H1 (cell line): ENCODE data around the gene MVP. TPM values are rescaled to one million over a fixed set of nuclear protein-coding genes. Genes with fewer than 3 reads are reported as not detected.

Experiments used
- CTCF ChIA-PET: fragments of 300-600 bp; sonication (Branson Sonifier 250); formaldehyde crosslinking; loops from one replicate; lab custom pipeline; 2021; ENCODE audit not compliant: partially characterized antibody; lab: Charles Lee
- POLR2A ChIA-PET: fragments of 300-600 bp; sonication (Branson Sonifier 250); formaldehyde crosslinking; loops from one replicate; lab custom pipeline; 2021; ENCODE audit warnings: inconsistent platforms; ENCODE audit not compliant: partially characterized antibody; lab: Charles Lee
- DNase-seq, 2 experiments: peaks; one replicate each; pipeline versions ENCODE4 v3.0.0 to v3.0.0-alpha.2; 2010 to 2022; ENCODE audit warnings: low spot score in 2 of 2, low read depth in 1 of 2, mixed read lengths in 1 of 2
- FAIRE-seq: peaks from 2 replicates; lab custom pipeline; 2011; peaks lifted over from hg19 to GRCh38; lab: Jason Lieb, UNC
- H2AFZ ChIP-seq: 2 replicates; pipeline ENCODE4 v1.8.1; 2012; ENCODE audit warnings: low read length, inconsistent platforms
- H2AK5ac ChIP-seq: 2 replicates; pipeline ENCODE4 v1.6.1; 2013; ENCODE audit warnings: low read depth, low read length
- H2BK120ac ChIP-seq: replicated peaks from 2 replicates; pipeline ENCODE3; 2013; ENCODE audit warnings: low read depth, low read length, inconsistent platforms
- H2BK12ac ChIP-seq: 2 replicates; pipeline ENCODE4 v1.6.1; 2013; ENCODE audit warnings: low read depth, low read length
- H2BK15ac ChIP-seq: 2 replicates; pipeline ENCODE4 v1.6.1; 2013; ENCODE audit warnings: low read length
- H2BK20ac ChIP-seq: 2 replicates; pipeline ENCODE4 v1.6.1; 2013; ENCODE audit warnings: low read length
- H2BK5ac ChIP-seq: 2 replicates; pipeline ENCODE4 v1.6.1; 2013; ENCODE audit warnings: low read depth, low read length
- H3K14ac ChIP-seq: 2 replicates; pipeline ENCODE4 v1.6.1; 2013; ENCODE audit warnings: inconsistent platforms; ENCODE audit not compliant: insufficient read length
- H3K18ac ChIP-seq: 2 replicates; pipeline ENCODE4 v1.6.1; 2013; ENCODE audit warnings: low read length; ENCODE audit errors: extremely low read depth
- H3K23ac ChIP-seq: 2 replicates; pipeline ENCODE4 v1.6.1; 2013; ENCODE audit warnings: inconsistent platforms; ENCODE audit not compliant: insufficient read length
- H3K23me2 ChIP-seq: 2 replicates; pipeline ENCODE4 v1.6.1; 2013; ENCODE audit warnings: low read depth, low read length
- H3K27ac ChIP-seq: 2 replicates; pipeline ENCODE4 v1.6.1; 2011; ENCODE audit warnings: low read depth, low read length, inconsistent platforms
- H3K27me3 ChIP-seq, 4 experiments: replicated peaks in 1 of 4; 1 replicate in 1 of 4; 2 replicates in 3 of 4; pipeline versions ENCODE4 v1.6.1 to v1.8.1; 2011 to 2013; ENCODE audit warnings: low read length in 3 of 4, mild to moderate bottlenecking in 3 of 4, inconsistent platforms in 2 of 4, mixed read lengths in 2 of 4, moderate library complexity in 1 of 4; ENCODE audit not compliant: control insufficient read depth in 3 of 4, insufficient read depth in 3 of 4; ENCODE audit errors: extremely low read depth in 1 of 4
- H3K36me3 ChIP-seq, 4 experiments: 2 replicates each; pipeline versions ENCODE4 v1.6.1 to v1.8.1; 2011 to 2013; ENCODE audit warnings: mild to moderate bottlenecking in 4 of 4, low read length in 3 of 4, moderate library complexity in 2 of 4, control low read depth in 1 of 4, inconsistent platforms in 1 of 4; ENCODE audit not compliant: insufficient read depth in 4 of 4, control insufficient read depth in 2 of 4
- H3K4ac ChIP-seq: replicated peaks from 2 replicates; pipeline ENCODE3; 2013; ENCODE audit warnings: low read length, low read depth, mixed read lengths, inconsistent platforms; ENCODE audit not compliant: insufficient read length
- H3K4me1 ChIP-seq, 4 experiments: replicated peaks in 1 of 4; 1 replicate in 1 of 4; 2 replicates in 3 of 4; pipeline versions ENCODE4 v1.6.1 to v1.8.1; 2011 to 2013; ENCODE audit warnings: low read length in 3 of 4, inconsistent platforms in 2 of 4, mixed read lengths in 1 of 4; ENCODE audit not compliant: insufficient read depth in 4 of 4, control insufficient read depth in 3 of 4
- H3K4me2 ChIP-seq, 2 experiments: 2 replicates each; pipeline versions ENCODE4 v1.6.1 to v1.8.1; 2011 to 2013; ENCODE audit warnings: low read depth in 2 of 2, low read length in 2 of 2, control low read depth in 1 of 2, inconsistent platforms in 1 of 2, mild to moderate bottlenecking in 1 of 2; ENCODE audit not compliant: insufficient read depth in 1 of 2
- H3K4me3 ChIP-seq, 4 experiments: fragments of 200-600, 300-600 bp in 1 of 4; sonication (generic), shearing (Covaris generic), sonication (Bioruptor Twin) in 1 of 4; 2 replicates each; pipeline versions ENCODE4 v1.5.1 to v1.8.1; 2011 to 2016; ENCODE audit warnings: low read length in 4 of 4, low read depth in 3 of 4, control low read depth in 2 of 4, inconsistent platforms in 2 of 4, mild to moderate bottlenecking in 2 of 4, mixed read lengths in 1 of 4, moderate library complexity in 1 of 4; ENCODE audit not compliant: insufficient read depth in 2 of 4; ENCODE audit errors: extremely low read depth in 1 of 4
- H3K56ac ChIP-seq: replicated peaks from 2 replicates; pipeline ENCODE3; 2013; ENCODE audit warnings: low read depth, mild to moderate bottlenecking, mixed read lengths, low read length, inconsistent platforms; ENCODE audit not compliant: insufficient read length
- H3K79me1 ChIP-seq: 2 replicates; pipeline ENCODE4 v1.6.1; 2013; ENCODE audit warnings: low read depth, low read length, control low read depth
- H3K79me2 ChIP-seq, 2 experiments: 2 replicates each; pipeline versions ENCODE4 v1.6.1 to v1.8.1; 2012 to 2013; ENCODE audit warnings: low read length in 2 of 2, mild to moderate bottlenecking in 2 of 2, inconsistent platforms in 1 of 2; ENCODE audit not compliant: insufficient read depth in 2 of 2, control insufficient read depth in 1 of 2
- H3K9ac ChIP-seq, 4 experiments: replicated peaks in 1 of 4; 1 replicate in 1 of 4; 2 replicates in 3 of 4; pipeline versions ENCODE4 v1.6.1 to v1.8.1; 2011 to 2013; ENCODE audit warnings: low read depth in 3 of 4, low read length in 3 of 4, control low read depth in 2 of 4, mild to moderate bottlenecking in 2 of 4, moderate library complexity in 2 of 4, inconsistent platforms in 1 of 4; ENCODE audit errors: extremely low read depth in 1 of 4
- H3K9me3 ChIP-seq, 2 experiments: 2 replicates each; pipeline versions ENCODE4 v1.6.1 to v1.8.1; 2012 to 2013; ENCODE audit warnings: mild to moderate bottlenecking in 2 of 2, moderate library complexity in 2 of 2, control low read depth in 1 of 2, inconsistent platforms in 1 of 2, low read depth in 1 of 2, low read length in 1 of 2, mixed read lengths in 1 of 2; ENCODE audit not compliant: insufficient read depth in 2 of 2
- H4K20me1 ChIP-seq, 2 experiments: replicated peaks in 1 of 2; 2 replicates each; pipeline versions ENCODE3 to v1.8.1; 2011 to 2013; ENCODE audit warnings: inconsistent platforms in 2 of 2, low read length in 2 of 2, mild to moderate bottlenecking in 1 of 2; ENCODE audit not compliant: insufficient read depth in 2 of 2, control insufficient read depth in 1 of 2
- H4K5ac ChIP-seq: 2 replicates; pipeline ENCODE4 v1.6.1; 2013; ENCODE audit warnings: low read length, low read depth, mixed read lengths, inconsistent platforms; ENCODE audit not compliant: insufficient read length
- H4K8ac ChIP-seq: 2 replicates; pipeline ENCODE4 v1.8.0; 2013; ENCODE audit warnings: mild to moderate bottlenecking, moderate library complexity, low read length, inconsistent platforms; ENCODE audit not compliant: insufficient read depth; ENCODE audit errors: extremely low read depth
- H4K91ac ChIP-seq: replicated peaks from 2 replicates; pipeline ENCODE3; 2013; ENCODE audit warnings: low read length, mixed read lengths, inconsistent platforms; ENCODE audit not compliant: insufficient read length
- BACH1 ChIP-seq: IDR thresholded peaks from 2 replicates; pipeline ENCODE4 v1.6.1; 2012; ENCODE audit warnings: low read length, improper control_type of control experiment
- EP300 ChIP-seq, 2 experiments: IDR thresholded peaks; 1 replicate in 1 of 2; 2 replicates in 1 of 2; pipeline ENCODE4 v1.6.1; 2011 to 2012; ENCODE audit warnings: low read depth in 2 of 2, low read length in 2 of 2, mild to moderate bottlenecking in 2 of 2, borderline replicate concordance in 1 of 2, inconsistent platforms in 1 of 2, moderate library complexity in 1 of 2
- JUND ChIP-seq: IDR thresholded peaks from 2 replicates; pipeline ENCODE4 v1.6.1; 2011; ENCODE audit warnings: mild to moderate bottlenecking, improper control_type of control experiment, low read length
- KDM5A ChIP-seq: fragments of 200-600 bp; IDR thresholded peaks from 2 replicates; pipeline ENCODE4 v1.7.1; 2012; ENCODE audit warnings: mild to moderate bottlenecking, low read length, inconsistent platforms, mixed read lengths
- SUZ12 ChIP-seq: fragments of 200-600 bp; sonication (generic); IDR thresholded peaks from 2 replicates; pipeline ENCODE4 v1.6.1; 2012; ENCODE audit warnings: mild to moderate bottlenecking, inconsistent platforms, low read length, moderate library complexity, mixed read lengths
- WGBS, 2 experiments: shearing (Covaris generic) in 1 of 2; methylation state at CpG; one replicate each; pipeline versions ENCODE4 v1.1.6 to v1.1.7; 2013 to 2015; ENCODE audit warnings: low lambda C conversion rate in 2 of 2, mixed read lengths in 2 of 2, inconsistent platforms in 1 of 2, low coverage in 1 of 2, missing lambda C conversion rate in 1 of 2; ENCODE audit not compliant: insufficient replicate concordance in 2 of 2, insufficient coverage in 1 of 2, insufficient read length in 1 of 2; ENCODE audit errors: extremely low coverage in 1 of 2, missing lambda C conversion rate in 1 of 2; 5-methylcytosine and 5-hydroxymethylcytosine counted together
- polyA plus RNA-seq, 7 experiments: library from polyadenylated mRNA; depleted of rRNA in 3 of 7; stranded (reverse) in 5 of 7; unstranded in 2 of 7; fragments of >200 nt in 5 of 7; fragments of 200-250 nt in 2 of 7; gene quantifications; 1 replicate in 5 of 7; 2 replicates in 1 of 7; 4 replicates in 1 of 7; pipeline versions ENCODE4 v1.2.1 to v1.2.3, GENCODE V29; 2011 to 2013; ENCODE audit warnings: missing spikeins in 2 of 7, mixed read lengths in 2 of 7
- total RNA-seq: library from RNA; stranded (reverse); fragmentation: NEBNext Ultra II Directional; extraction: Animal tissue kit (Norgen Biotek cat#: 25700); gene quantifications from 2 replicates; pipeline ENCODE4 v1.2.1, GENCODE V29; 2021
- TF ChIP-seq, protein P1 (sequence below), 3 experiments: IDR thresholded peaks; 1 replicate in 2 of 3; 2 replicates in 1 of 3; pipeline versions ENCODE4 v1.5.1 to v1.6.1; 2011; ENCODE audit warnings: low read length in 3 of 3, mild to moderate bottlenecking in 3 of 3, inconsistent platforms in 2 of 3, low read depth in 1 of 3, moderate library complexity in 1 of 3; ENCODE audit not compliant: insufficient read depth in 1 of 3; ENCODE audit errors: control extremely low read depth in 1 of 3
- TF ChIP-seq, protein P2 (sequence below): IDR thresholded peaks from 2 replicates; pipeline ENCODE4 v1.6.1; 2012; ENCODE audit warnings: inconsistent platforms

Gene MVP
- total and polyA plus RNA-seq, 2 of the 8 experiments (the other 6 are each of a cell fraction or from before 2014, with no cell fraction given) = 1.9 TPM

DNA sequence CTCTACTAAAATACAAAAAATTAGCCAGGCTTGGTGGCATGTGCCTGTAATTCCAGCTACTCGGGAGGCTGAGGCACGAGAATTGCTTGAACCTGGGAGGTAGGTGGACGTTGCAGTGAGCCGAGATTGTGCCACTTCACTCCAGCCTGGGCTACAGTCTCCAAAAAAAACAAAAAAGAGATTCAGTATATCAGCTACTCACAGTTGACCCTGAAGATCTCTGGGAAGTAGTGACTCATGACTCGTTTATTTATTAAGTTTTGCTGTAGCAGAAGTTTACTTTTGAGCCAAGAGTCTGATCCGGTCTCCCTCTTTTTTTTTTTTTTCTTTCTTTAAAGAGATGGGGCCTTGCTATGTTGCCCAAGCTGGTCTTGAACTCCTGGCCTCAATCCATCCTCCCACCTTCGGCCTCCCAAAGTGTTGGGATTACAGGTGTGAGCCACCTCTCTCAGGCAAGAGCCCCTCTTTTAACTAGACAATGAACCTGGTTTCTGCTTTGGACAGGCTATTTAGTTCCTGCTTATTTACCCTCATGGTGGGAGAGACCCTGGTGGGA lies 4.4 kb downstream of the MVP start:
- ChIA-PET CTCF (interaction anchor here (0.8 to 17.5 kb wide), 3 partner anchors 10 to 28 kb away, joined by 3 to 212 read pairs (median 4); no protein-coding TSS in a partner anchor), POLR2A (interaction anchor here (0.6 to 16.6 kb wide), 9 partner anchors 10 to 181 kb away, joined by 3 to 167 read pairs (median 6); no protein-coding TSS in a partner anchor)
- H3K4me2 ChIP-seq = no peak overlapping the region
- no peak for DNase-seq
- no peak overlapping the region for H3K56ac ChIP-seq
- 92% methylated on average over 7 of the region's 7 CpGs; no CpG with 5 or more reads in 1 of the 2 experiments for WGBS, 2 experiments
- H3K27ac ChIP-seq = no peak overlapping the region
- H2BK5ac ChIP-seq = peak overlapping the region; percentile 39; the same call in 1 of the 2 replicates
- H3K79me1 ChIP-seq = peaks cover 5% of the 10 kb centered on the region; the same call in 1 of the 2 replicates
- peaks cover 0 to 2% of the 10 kb centered on the region in 2 experiments for H4K20me1 ChIP-seq
- H3K79me2 ChIP-seq = no peaks in the 10 kb centered on the region
- no peak overlapping the region for H3K9ac ChIP-seq
- H2BK120ac ChIP-seq = no peak overlapping the region
- no peak overlapping the region for H2BK20ac ChIP-seq
- H3K4me1 ChIP-seq = peaks cover 0 to 8% (median 3%) of the 10 kb centered on the region in 4 experiments; a peak in 5 of 7 replicates
- peak overlapping the region; percentile 82; the same call in 1 of the 2 replicates for H2AK5ac ChIP-seq
- no peaks in the 10 kb centered on the region for H3K27me3 ChIP-seq
- H3K23ac ChIP-seq = no peak overlapping the region
- no peak overlapping the region for H3K4me3 ChIP-seq
- TF ChIP-seq KDM5A (no peak), JUND (no peak), SUZ12 (no peak), BACH1 (no peak), EP300 (IDR thresholded peaks at IDR 0.05; ENCODE audit: borderline replicate concordance in 1 of 2, low read depth in 2 of 2, low read length in 2 of 2) (no peak)
- TF ChIP-seq, protein P1, sequence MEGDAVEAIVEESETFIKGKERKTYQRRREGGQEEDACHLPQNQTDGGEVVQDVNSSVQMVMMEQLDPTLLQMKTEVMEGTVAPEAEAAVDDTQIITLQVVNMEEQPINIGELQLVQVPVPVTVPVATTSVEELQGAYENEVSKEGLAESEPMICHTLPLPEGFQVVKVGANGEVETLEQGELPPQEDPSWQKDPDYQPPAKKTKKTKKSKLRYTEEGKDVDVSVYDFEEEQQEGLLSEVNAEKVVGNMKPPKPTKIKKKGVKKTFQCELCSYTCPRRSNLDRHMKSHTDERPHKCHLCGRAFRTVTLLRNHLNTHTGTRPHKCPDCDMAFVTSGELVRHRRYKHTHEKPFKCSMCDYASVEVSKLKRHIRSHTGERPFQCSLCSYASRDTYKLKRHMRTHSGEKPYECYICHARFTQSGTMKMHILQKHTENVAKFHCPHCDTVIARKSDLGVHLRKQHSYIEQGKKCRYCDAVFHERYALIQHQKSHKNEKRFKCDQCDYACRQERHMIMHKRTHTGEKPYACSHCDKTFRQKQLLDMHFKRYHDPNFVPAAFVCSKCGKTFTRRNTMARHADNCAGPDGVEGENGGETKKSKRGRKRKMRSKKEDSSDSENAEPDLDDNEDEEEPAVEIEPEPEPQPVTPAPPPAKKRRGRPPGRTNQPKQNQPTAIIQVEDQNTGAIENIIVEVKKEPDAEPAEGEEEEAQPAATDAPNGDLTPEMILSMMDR (IDR thresholded peaks at IDR 0.05; ENCODE audit: control extremely low read depth in 1 of 3, insufficient read depth in 1 of 3, low read depth in 1 of 3, low read length in 3 of 3) = no peak
- TF ChIP-seq, protein P2, sequence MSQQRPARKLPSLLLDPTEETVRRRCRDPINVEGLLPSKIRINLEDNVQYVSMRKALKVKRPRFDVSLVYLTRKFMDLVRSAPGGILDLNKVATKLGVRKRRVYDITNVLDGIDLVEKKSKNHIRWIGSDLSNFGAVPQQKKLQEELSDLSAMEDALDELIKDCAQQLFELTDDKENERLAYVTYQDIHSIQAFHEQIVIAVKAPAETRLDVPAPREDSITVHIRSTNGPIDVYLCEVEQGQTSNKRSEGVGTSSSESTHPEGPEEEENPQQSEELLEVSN = no peak
- no peak overlapping the region for H3K4ac ChIP-seq
- no peaks in the 10 kb centered on the region; the same call in none of the 2 replicates for H3K23me2 ChIP-seq
- no peak for FAIRE-seq
- no peak overlapping the region for H4K8ac ChIP-seq
- no peak overlapping the region for H2BK12ac ChIP-seq
- no peak overlapping the region for H3K18ac ChIP-seq
- H2BK15ac ChIP-seq = no peak overlapping the region
- H4K91ac ChIP-seq = no peak overlapping the region
- H3K14ac ChIP-seq = no peak overlapping the region
- no peaks in the 10 kb centered on the region for H3K9me3 ChIP-seq
- H3K36me3 ChIP-seq = peaks cover under 1 to 7% (median 6%) of the 10 kb centered on the region in 4 experiments; a peak in 7 of 8 replicates
- H4K5ac ChIP-seq = no peak overlapping the region
- H2AFZ ChIP-seq = no peak overlapping the region
